ENCODE measurements around the gene GH1. TPM values are rescaled to one million over a fixed set of nuclear protein-coding genes. Genes with fewer than 3 reads are reported as not detected.

Gene GH1
- total and polyA plus RNA-seq, 3 donors from 2014 or later: 0.43 TPM; not detected in 2

DNA sequence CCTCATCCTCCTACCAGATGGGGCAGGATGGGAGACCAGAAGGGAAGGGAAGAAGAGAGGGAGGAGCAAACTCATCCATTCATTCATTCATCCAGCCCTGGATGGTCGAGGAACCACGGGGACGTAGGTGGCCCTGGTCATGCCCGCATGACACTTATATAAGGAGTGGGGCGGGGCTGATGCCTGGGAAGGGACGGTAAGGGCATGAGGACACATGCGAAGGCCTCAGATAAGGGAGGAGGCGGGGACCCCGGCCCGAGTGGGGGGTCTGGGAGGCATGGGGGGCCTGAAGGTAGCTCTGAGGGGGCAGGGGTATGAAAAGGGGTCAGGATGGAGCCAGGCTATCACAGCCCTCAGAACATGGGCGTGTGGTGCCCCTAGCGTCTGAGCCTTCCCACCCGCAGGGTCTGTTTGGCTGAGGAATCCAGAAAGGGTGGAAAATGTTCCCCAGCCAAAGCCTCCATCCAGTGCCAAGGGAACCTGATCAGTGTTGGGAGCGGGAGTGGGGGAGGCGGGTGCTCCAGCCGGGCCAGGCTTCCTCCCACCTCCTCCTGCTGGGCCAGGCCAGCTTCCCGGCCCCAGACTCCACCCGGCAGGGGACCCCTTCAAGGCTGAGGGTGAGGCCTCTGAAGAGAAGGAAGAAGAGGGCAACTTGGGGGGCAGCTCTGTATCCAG is 31.1 kb upstream of the GH1 start:
- no peak for TF ChIP-seq CTCF (IDR thresholded peaks at IDR 0.05)
- no peak for TF ChIP-seq POLR2A (IDR thresholded peaks at IDR 0.05)
- intact Hi-C loops (cut with DNase I; ENCODE audit: low total_unique reads): no loop called here

GRCh38 chr17:63948521-63948920 is 29.9 kb upstream of the GH1 start:
- H3K9me3 ChIP-seq: no peaks in the 10 kb centered on the region
- no peak overlapping the region for H3K4me3 ChIP-seq
- no peaks in the 10 kb centered on the region for H3K27me3 ChIP-seq
- 88 to 90% methylated on average over 6 to 9 of the region's 9 CpGs for WGBS, 2 donors
- H3K36me3 ChIP-seq (ENCODE audit: low read depth, missing control alignments): no peaks in the 10 kb centered on the region
- no peak overlapping the region for H3K27ac ChIP-seq
- no peak for TF ChIP-seq CTCF (IDR thresholded peaks at IDR 0.05)
- no peak for TF ChIP-seq POLR2A (IDR thresholded peaks at IDR 0.05)
- no peaks in the 10 kb centered on the region for H3K4me1 ChIP-seq
- no peak for DNase-seq
- intact Hi-C loops (cut with DNase I; ENCODE audit: low total_unique reads): no loop called here

More for the DNA sequence above, 31.1 kb upstream of the GH1 start:
- Histone ChIP-seq H3K27ac (no peak overlapping the region), H3K36me3 (ENCODE audit: low read depth, missing control alignments) (no peaks in the 10 kb centered on the region), H3K9me3 (no peaks in the 10 kb centered on the region), H3K4me3 (no peak overlapping the region), H3K4me1 (no peaks in the 10 kb centered on the region), H3K27me3 (no peaks in the 10 kb centered on the region)
- no peak for DNase-seq
- 60 to 76% methylated on average over 18 of the region's 18 CpGs for WGBS, 2 donors

- H3K4me3 ChIP-seq: no peak overlapping the region
- H3K36me3 ChIP-seq (ENCODE audit: low read depth, missing control alignments): no peaks in the 10 kb centered on the region
- H3K4me1 ChIP-seq: no peaks in the 10 kb centered on the region
- intact Hi-C loops (cut with DNase I; ENCODE audit: low total_unique reads): no loop called here
- DNase-seq: no peak
- WGBS, 2 donors: 86 to 93% methylated on average over 8 to 18 of the region's 18 CpGs
- no peaks in the 10 kb centered on the region for H3K9me3 ChIP-seq
- H3K27ac ChIP-seq: no peak overlapping the region
- TF ChIP-seq POLR2A (IDR thresholded peaks at IDR 0.05) (no peak), CTCF (IDR thresholded peaks at IDR 0.05) (no peak)
- no peaks in the 10 kb centered on the region for H3K27me3 ChIP-seq
These were observed 29.2 kb upstream of the GH1 start for GRCh38 chr17:63947711-63948330.

DNA sequence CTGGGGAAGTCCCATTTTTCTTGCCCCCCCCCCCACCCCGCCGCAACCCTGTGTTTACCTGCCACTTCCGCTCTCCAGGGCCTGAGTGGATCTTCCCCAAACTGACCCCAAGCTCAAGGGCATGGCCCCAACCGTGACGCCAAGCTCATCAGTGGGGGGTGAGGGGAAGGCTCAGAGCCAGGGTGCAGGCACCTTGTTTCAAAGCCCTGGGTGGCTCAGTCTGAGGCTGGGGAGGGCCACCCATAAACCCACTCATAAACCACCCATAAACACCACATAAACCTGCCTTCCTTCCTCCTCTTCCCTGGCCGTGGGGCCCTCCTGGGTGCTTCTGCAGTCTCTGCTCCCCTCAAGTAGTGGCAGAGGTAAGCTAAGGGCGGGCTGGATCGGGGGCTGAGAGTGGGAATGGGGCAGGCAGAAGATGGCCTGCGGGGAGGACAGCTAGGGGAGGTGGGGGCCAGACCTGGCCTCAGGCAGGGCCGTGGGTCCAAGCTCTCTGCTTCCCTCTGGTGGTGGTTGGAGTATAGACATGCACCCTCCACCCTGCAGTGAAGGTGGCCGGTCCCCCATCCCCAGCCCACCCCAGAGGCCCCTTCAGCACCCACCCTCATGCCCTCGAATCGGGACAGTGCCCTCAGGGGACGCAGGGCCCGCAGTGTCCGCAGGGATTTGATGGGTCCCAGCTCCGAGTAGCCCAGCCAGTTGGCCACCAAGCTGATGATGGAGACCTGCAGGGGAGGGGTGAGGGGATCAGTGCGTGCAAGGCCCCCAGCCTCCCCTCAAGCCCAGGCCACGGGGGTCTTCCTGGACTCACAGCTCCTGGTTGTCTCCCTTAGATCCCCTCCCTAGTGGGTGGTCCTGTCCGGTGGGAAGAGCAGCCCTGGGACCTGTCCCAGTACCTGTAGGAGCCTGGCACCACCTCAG is 28.1 kb upstream of the GH1 start:
- H3K27me3 ChIP-seq: no peaks in the 10 kb centered on the region
- no peak overlapping the region for H3K27ac ChIP-seq
- no peaks in the 10 kb centered on the region for H3K36me3 ChIP-seq (ENCODE audit: low read depth, missing control alignments)
- WGBS, 2 donors: 77 to 92% methylated on average over 2 to 19 of the region's 20 CpGs
- no peak for TF ChIP-seq POLR2A (IDR thresholded peaks at IDR 0.05)
- TF ChIP-seq CTCF (IDR thresholded peaks at IDR 0.05): peak; percentile 18 to 76 (median 47)
- no peaks in the 10 kb centered on the region for H3K9me3 ChIP-seq
- intact Hi-C loops (cut with DNase I; ENCODE audit: low total_unique reads): no loop called here
- no peaks in the 10 kb centered on the region for H3K4me1 ChIP-seq
- no peak overlapping the region for H3K4me3 ChIP-seq
- DNase-seq: peak; percentile 58

Measured in testis (tissue), 3 donors.